Upper lobe of right lung (tissue), 1 donor: Measurements from ENCODE around the gene DNAJB9. TPM values are rescaled to one million over a fixed set of nuclear protein-coding genes. Genes with fewer than 3 reads are reported as not detected.

Experiments used
- ATAC-seq: fragments of 200-7000 bp; cut with Tn5 transposase; one replicate; pipeline ENCODE4 v1.9.1; 2020; ENCODE audit warnings: mild to moderate bottlenecking, moderate library complexity
- DNase-seq: peaks from one replicate; pipeline ENCODE4 v3.0.0-alpha.2; 2020
- H3K27ac ChIP-seq: fragments of 200-600 bp; one replicate; pipeline ENCODE4 v1.8.0; 2022
- H3K27me3 ChIP-seq: fragments of 200-600 bp; one replicate; pipeline ENCODE4 v1.8.0; 2022; ENCODE audit warnings: mild to moderate bottlenecking
- H3K36me3 ChIP-seq: fragments of 200-600 bp; one replicate; pipeline ENCODE4 v1.8.0; 2022
- H3K4me1 ChIP-seq: fragments of 200-600 bp; one replicate; pipeline ENCODE4 v1.8.0; 2022
- H3K4me3 ChIP-seq: fragments of 200-600 bp; one replicate; pipeline ENCODE4 v1.8.0; 2022; ENCODE audit warnings: mild to moderate bottlenecking
- H3K9me3 ChIP-seq: fragments of 200-600 bp; one replicate; pipeline ENCODE4 v1.8.0; 2022
- intact Hi-C: fragments of 100-400 bp; cut with DNase I; formaldehyde crosslinking; loops from one replicate; pipeline ENCODE4 v1.11.0; 2022
- long read RNA-seq: library from polyadenylated mRNA; unstranded; transcript quantifications from one replicate; pipeline ENCODE4 v2.0.0, GENCODE V29; 2021
- total RNA-seq: library from RNA; stranded (reverse); fragmentation: NEBNext Ultra II Directional; extraction: Animal tissue kit (Norgen Biotek cat#: 25700); gene quantifications from one replicate; pipeline ENCODE4 v1.2.1, GENCODE V29; 2021
- TF ChIP-seq, protein P1 (sequence below): fragments of 200-600 bp; IDR thresholded peaks from one replicate; pipeline ENCODE4 v1.8.0; 2022; ENCODE audit warnings: antibody characterized with exemption
- donor health status: DM: no; HTN: yes; CAD: no; lungs with severe emphysema.

The DNAJB9 gene
- total RNA-seq = 36.5 TPM
- long read RNA-seq, transcript DNAJB9-201 (3 exons, 2,715 nt) = major isoform, 75 of 80 reads
- long read RNA-seq, partial matches to known transcripts = 3 of 80 reads
- long read RNA-seq, other reads (novel, unspliced or antisense) = 1 of 80 reads

- Histone ChIP-seq H3K27me3 (no peaks in the 10 kb centered on the region), H3K4me1 (peaks cover 55% of the 10 kb centered on the region), H3K27ac (peak within 1 kb of the TSS; percentile 95), H3K4me3 (peak within 1 kb of the TSS; percentile 86), H3K36me3 (peaks cover 36% of the 10 kb centered on the region), H3K9me3 (no peaks in the 10 kb centered on the region)
- DNase-seq (peak; percentile 99), ATAC-seq (peak; percentile 98)
- intact Hi-C loops = no loop called here
- TF ChIP-seq, protein P1, sequence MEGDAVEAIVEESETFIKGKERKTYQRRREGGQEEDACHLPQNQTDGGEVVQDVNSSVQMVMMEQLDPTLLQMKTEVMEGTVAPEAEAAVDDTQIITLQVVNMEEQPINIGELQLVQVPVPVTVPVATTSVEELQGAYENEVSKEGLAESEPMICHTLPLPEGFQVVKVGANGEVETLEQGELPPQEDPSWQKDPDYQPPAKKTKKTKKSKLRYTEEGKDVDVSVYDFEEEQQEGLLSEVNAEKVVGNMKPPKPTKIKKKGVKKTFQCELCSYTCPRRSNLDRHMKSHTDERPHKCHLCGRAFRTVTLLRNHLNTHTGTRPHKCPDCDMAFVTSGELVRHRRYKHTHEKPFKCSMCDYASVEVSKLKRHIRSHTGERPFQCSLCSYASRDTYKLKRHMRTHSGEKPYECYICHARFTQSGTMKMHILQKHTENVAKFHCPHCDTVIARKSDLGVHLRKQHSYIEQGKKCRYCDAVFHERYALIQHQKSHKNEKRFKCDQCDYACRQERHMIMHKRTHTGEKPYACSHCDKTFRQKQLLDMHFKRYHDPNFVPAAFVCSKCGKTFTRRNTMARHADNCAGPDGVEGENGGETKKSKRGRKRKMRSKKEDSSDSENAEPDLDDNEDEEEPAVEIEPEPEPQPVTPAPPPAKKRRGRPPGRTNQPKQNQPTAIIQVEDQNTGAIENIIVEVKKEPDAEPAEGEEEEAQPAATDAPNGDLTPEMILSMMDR = no peak
These were observed at the start of gene DNAJB9, which contains the start of gene THAP5 for GRCh38 chr7:108569381-108570145. DNAJB9 (plus strand) TSS chr7:108569874; CDS start chr7:108571727, 1,853 bp downstream. THAP5 (minus strand) TSS chr7:108569706; CDS start chr7:108569569, 137 bp downstream.

GRCh38 chr7:108522780-108523179 is 46.9 kb upstream of the DNAJB9 start:
- H3K9me3 ChIP-seq = no peaks in the 10 kb centered on the region
- H3K27ac ChIP-seq = no peak overlapping the region
- H3K4me1 ChIP-seq = peaks cover 19% of the 10 kb centered on the region
- DNase-seq (no peak), ATAC-seq (no peak)
- TF ChIP-seq, protein P1 = no peak
- H3K27me3 ChIP-seq = no peaks in the 10 kb centered on the region
- H3K4me3 ChIP-seq = no peak overlapping the region
- intact Hi-C loops = no loop called here
- peaks cover 23% of the 10 kb centered on the region for H3K36me3 ChIP-seq

GRCh38 chr7:108525327-108525984 is 44.2 kb upstream of the DNAJB9 start:
- intact Hi-C loops = no loop called here
- ATAC-seq = peak; percentile 78
- no peaks in the 10 kb centered on the region for H3K9me3 ChIP-seq
- TF ChIP-seq, protein P1 = no peak
- H3K36me3 ChIP-seq = peaks cover 7% of the 10 kb centered on the region
- peak overlapping the region; percentile 98 for H3K27ac ChIP-seq
- H3K4me1 ChIP-seq = peaks cover 19% of the 10 kb centered on the region
- no peak for DNase-seq
- peak overlapping the region; percentile 68 for H3K4me3 ChIP-seq
- H3K27me3 ChIP-seq = no peaks in the 10 kb centered on the region

DNA sequence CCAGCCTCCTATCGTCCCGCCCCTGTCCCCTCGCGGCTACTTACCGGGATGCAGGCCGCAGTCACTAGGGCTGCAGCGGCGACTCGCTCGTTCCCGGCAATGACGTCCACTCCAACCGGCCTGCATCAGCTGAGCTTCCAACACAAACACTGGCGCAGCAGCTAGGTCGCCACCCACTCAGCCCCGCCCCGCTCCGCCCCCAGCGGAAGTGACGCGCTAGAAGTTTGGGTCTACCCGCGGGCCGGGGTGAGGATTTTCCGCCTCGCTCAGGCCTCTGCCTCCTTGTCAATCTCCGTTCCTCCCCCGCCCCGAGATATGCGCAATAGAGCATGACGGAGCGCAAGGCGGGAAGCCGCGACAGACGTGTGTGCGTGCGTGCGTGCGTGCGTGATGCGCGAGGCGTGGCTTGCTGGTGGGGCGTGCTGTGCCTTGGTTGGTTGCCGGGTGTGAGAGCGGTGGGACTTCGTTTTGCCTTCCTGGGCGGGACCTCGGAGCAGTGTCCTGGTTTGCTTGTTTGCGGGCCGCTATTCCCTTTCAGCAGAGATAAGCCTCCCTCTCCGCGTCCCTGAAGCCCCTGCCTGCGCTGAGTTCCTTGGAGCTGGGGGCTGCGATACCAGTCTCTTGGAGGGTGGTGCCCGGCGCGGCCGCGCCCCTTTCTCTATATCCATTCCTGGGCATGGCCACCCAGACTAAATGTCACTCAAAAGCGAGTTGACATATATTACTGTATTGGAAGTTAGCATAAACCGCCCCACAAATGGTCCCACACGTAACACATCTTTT is 43.5 kb upstream of the DNAJB9 start, which contains the start of gene PNPLA8:
Gene PNPLA8 (minus strand): TSS at position 151 of the 783 bp plus-strand sequence. CDS start 10,644 bp downstream, outside the sequence.
- H3K27ac ChIP-seq = peak within 1 kb of the TSS; percentile 98
- DNase-seq = peak; percentile 100
- no peaks in the 10 kb centered on the region for H3K9me3 ChIP-seq
- H3K27me3 ChIP-seq = no peaks in the 10 kb centered on the region
- H3K4me3 ChIP-seq = peak within 1 kb of the TSS; percentile 68
- TF ChIP-seq, protein P1 = no peak
- H3K36me3 ChIP-seq = peaks cover under 1% of the 10 kb centered on the region
- peak; percentile 97 for ATAC-seq
- H3K4me1 ChIP-seq = peaks cover 19% of the 10 kb centered on the region
- intact Hi-C loops = no loop called here

- DNase-seq (no peak), ATAC-seq (no peak)
- H3K36me3 ChIP-seq = no peaks in the 10 kb centered on the region
- intact Hi-C loops = no loop called here
- no peaks in the 10 kb centered on the region for H3K27me3 ChIP-seq
- H3K27ac ChIP-seq = peak overlapping the region; percentile 98
- H3K4me1 ChIP-seq = peaks cover 19% of the 10 kb centered on the region
- TF ChIP-seq, protein P1 = no peak
- H3K9me3 ChIP-seq = no peaks in the 10 kb centered on the region
- H3K4me3 ChIP-seq = peak overlapping the region; percentile 68
These were observed 43.0 kb upstream of the DNAJB9 start for GRCh38 chr7:108526768-108527017.
